Kidney epithelial cell (primary cell): Measurements from ENCODE around the gene POLQ. TPM values are rescaled to one million over a fixed set of nuclear protein-coding genes. Genes with fewer than 3 reads are reported as not detected.
A peak's percentile ranks its signal among the peaks of the same experiment; 100 is the strongest.
"Not testable (repeated sequence)": the region's sequence is repeated elsewhere in the genome, so short reads cannot be mapped to it uniquely, and the experiment has no call there.

Experiments used
- DNase-seq: peaks from one replicate; pipeline ENCODE4 v3.0.0-alpha.2; 2010; ENCODE audit warnings: low read depth
- H3K27me3 ChIP-seq: 2 replicates; pipeline ENCODE4 v1.6.0; 2011; ENCODE audit warnings: low read length; ENCODE audit not compliant: control insufficient read depth, insufficient read depth
- H3K36me3 ChIP-seq: 2 replicates; pipeline ENCODE4 v1.5.1; 2011; ENCODE audit warnings: low read length; ENCODE audit not compliant: control insufficient read depth, insufficient read depth
- H3K4me3 ChIP-seq: 2 replicates; pipeline ENCODE4 v1.5.1; 2011; ENCODE audit warnings: low read depth, mild to moderate bottlenecking, control low read depth, low read length
- CTCF ChIP-seq: IDR thresholded peaks from 2 replicates; pipeline ENCODE4 v1.5.1; 2011; ENCODE audit warnings: mild to moderate bottlenecking, moderate library complexity, low read length, control low read depth, inconsistent platforms; ENCODE audit not compliant: insufficient read depth, poor library complexity, severe bottlenecking
- total RNA-seq: library from RNA; depleted of rRNA; stranded (reverse); fragments of >200 nt; gene quantifications from 2 replicates; pipeline ENCODE4 v1.2.3, GENCODE V29; 2015

The POLQ gene
- 1.3 and 2.0 TPM in 2 replicates for total RNA-seq

DNA sequence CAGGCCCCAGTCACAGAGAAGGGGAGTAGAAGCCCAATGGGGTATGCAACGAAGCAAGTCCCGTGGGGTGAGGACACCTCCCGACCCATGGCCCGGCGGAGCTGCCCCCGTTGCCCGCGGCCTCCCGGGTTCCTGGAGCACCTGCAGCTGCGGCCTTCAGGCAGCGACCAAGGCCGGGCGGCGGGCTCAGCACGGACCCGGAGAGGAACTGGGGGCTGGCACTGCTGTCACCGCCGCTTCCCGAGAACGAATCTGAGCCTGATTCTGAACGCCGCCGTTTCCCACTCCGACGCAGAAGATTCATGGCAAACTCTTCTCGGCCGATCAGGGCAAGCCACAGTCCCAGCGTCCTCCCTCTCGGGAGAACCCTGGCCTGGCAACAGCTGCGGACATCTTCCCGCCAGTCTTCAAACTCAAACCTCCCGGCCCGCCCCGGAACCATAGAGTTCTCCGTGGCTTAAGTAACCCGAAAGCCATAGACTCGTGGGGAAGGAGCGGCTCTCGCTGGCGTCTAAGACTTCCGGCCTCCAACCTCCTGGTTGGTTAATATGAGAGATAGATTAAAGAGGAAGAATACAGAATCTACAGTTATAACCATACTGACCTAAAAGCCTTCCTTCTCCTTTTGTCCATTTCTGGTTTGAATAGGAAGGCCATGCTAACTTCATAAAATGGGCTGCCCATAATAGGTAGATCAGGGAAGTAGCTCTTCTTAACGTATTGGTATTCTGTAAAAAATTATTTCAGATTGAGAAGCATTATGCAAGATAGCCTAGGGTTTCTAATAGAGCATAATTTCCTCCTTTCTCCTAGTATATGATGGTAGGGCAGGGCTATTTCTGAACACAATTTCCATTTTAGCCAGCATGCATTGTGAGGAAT is at the start of gene POLQ:
POLQ (minus strand) TSS at position 415 of the 882 bp plus-strand sequence; CDS start at position 304, 111 bp downstream.
- Histone ChIP-seq H3K36me3 (no peaks in the 10 kb centered on the region), H3K27me3 (no peaks in the 10 kb centered on the region), H3K4me3 (peak within 1 kb of the TSS; percentile 78)
- DNase-seq = peak; percentile 80
- no peak for TF ChIP-seq CTCF

DNA sequence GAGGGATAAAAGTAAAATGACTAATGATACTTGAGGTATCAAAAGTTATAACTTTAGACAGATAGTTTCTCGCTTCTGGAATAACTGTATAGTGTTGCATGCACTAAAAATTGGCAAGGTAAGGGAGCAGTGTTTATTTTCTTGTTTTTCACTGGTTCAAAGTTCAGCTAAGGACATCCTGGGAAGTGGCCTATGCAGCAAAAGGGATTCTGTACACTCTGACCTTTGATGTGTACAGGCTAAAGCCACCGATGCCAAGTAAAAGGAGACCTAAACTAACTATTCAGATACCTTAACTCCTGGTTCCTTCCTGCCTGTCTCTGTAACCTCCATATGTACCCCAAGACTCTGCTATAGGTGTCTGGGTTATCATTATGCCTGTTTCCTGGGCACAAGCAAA is 49.1 kb upstream of the POLQ start:
- Histone ChIP-seq H3K36me3 (no peaks in the 10 kb centered on the region), H3K4me3 (no peak overlapping the region), H3K27me3 (no peaks in the 10 kb centered on the region)
- TF ChIP-seq CTCF = no peak
- DNase-seq = no peak

DNA sequence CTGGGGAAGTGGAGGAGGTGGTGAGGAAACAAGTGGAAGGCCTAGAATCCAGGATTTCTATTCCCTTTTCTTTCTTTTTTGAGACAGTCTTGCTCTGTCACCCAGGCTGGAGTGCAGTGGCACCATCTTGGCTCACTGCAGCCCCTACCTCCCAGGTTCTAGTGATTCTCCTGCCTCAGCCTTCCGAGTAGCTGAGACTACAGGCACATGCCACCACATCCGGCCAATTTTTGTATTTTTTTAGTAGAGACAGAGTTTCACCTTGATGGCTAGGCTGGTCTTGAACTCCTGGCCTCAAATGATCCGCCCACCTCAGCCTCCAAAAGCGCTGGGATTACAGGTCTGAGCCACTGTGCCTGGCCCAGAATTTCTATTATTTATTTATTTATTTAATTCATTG is 48.0 kb upstream of the POLQ start:
- H3K36me3 ChIP-seq, DNase-seq, H3K27me3 ChIP-seq, H3K4me3 ChIP-seq: not testable (repeated sequence)

DNA sequence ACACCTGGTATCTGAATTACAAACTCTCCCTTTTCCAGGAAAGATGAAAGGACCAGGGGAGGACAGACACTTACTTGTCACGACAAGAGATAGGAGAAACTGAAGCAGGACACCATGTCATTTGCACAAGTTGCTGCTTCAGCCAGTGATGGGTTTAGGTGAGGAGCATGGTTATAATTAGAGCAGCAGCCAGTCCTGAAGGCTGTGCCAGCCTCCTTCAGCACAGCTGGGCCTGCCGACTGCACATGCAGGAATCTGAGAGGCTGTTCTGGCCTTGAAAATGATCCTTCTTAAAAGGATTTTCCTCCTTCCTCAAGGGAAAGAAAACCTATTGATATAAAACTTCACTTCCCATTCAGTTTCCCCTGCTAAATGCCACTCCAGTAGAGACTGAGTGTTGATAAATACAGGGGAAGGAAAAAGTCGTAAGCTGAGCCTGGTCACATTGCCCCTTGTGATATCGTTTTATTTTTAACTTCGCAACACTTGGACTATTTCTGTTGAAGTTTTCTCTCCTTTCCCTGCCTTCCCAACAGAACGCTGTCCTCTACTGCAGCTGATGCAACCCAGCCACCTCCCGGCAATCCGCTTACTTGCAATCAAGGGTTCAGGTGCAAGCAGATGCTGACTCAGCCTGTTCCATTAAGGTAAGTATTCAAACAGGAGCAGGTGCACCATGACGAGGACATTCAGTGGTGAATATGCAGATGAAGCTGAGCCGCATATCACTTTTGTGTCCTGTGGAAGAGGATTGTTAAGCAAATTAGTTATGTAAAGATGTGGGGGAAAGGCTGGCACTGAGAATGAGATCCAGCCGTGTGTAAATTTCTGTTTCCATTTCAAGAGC is 47.3 kb upstream of the POLQ start, which contains the start of gene FBXO40:
FBXO40 (plus strand) TSS at position 524 of the 847 bp plus-strand sequence. CDS start 27,197 bp downstream, outside the sequence.
- Histone ChIP-seq H3K36me3 (no peaks in the 10 kb centered on the region), H3K4me3 (no peak within 1 kb of the TSS), H3K27me3 (no peaks in the 10 kb centered on the region)
- DNase-seq = no peak
- no peak for TF ChIP-seq CTCF

DNA sequence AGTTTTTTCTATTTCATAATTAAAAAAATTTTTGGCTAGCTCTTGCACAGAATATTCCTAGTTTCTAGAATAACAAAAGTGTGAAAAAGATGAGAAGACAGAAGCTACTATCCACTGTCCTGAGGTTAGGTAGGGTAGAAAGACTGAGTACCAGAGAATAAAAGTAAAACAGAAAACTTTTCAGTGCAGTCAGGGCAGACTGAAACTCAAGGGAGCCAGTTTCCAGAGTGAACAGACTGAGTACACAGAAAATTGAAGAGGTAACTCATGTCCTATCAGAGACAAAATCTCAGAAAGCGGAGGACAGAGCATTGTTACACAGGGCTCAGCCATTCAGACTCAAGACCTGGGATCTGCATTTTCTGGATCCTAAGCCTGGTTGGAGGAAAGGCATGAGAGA is 38.6 kb upstream of the POLQ start:
- TF ChIP-seq CTCF = no peak
- Histone ChIP-seq H3K27me3 (no peaks in the 10 kb centered on the region), H3K4me3 (no peak overlapping the region), H3K36me3 (no peaks in the 10 kb centered on the region)
- DNase-seq = no peak

- H3K27me3 ChIP-seq = no peaks in the 10 kb centered on the region
- H3K36me3 ChIP-seq = no peaks in the 10 kb centered on the region
- no peak overlapping the region for H3K4me3 ChIP-seq
- no peak for DNase-seq
- TF ChIP-seq CTCF = no peak
These were observed 35.9 kb upstream of the POLQ start for GRCh38 chr3:121581691-121582090.
